Measurements from ENCODE around the gene SKP2.

DNA sequence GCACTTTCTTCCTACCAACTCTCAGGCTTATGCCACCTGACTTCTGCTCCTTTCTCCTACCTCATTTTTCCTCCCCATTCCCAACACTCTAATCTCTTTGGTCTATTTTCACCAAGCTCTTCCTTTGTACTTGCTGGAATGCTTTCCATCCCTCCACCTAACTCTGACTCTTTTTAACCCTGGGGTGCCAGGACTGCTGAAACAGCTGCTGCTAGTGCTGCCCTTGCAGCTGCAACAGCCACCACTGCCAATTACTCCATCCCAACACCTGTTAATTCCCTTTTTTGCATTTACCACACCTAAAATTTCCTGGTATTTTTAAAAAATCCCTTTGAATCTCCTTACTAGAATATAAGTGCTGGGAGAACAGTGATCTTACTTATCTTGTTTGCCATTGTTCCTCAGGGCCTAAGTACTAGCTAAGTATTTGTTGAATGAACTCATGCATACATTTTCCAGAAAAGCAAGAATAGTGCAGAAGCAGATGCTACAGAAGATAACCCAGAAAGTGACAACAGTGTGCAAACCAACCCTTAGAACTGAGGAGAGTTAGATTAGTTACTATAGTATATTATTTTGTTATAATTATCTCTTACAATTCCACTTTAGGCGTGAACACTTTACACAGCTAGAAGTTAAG, 78.4 kb downstream of the SKP2 start:
- TF ChIP-seq, protein P1, sequence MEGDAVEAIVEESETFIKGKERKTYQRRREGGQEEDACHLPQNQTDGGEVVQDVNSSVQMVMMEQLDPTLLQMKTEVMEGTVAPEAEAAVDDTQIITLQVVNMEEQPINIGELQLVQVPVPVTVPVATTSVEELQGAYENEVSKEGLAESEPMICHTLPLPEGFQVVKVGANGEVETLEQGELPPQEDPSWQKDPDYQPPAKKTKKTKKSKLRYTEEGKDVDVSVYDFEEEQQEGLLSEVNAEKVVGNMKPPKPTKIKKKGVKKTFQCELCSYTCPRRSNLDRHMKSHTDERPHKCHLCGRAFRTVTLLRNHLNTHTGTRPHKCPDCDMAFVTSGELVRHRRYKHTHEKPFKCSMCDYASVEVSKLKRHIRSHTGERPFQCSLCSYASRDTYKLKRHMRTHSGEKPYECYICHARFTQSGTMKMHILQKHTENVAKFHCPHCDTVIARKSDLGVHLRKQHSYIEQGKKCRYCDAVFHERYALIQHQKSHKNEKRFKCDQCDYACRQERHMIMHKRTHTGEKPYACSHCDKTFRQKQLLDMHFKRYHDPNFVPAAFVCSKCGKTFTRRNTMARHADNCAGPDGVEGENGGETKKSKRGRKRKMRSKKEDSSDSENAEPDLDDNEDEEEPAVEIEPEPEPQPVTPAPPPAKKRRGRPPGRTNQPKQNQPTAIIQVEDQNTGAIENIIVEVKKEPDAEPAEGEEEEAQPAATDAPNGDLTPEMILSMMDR (IDR thresholded peaks at IDR 0.05; ENCODE audit: low read depth, low read length, poor library complexity, severe bottlenecking), result no peak
- no peak for TF ChIP-seq EZH2phosphoT487 (IDR thresholded peaks at IDR 0.05; ENCODE audit: borderline replicate concordance, low read length)

All from DOHH2 (cell line).